Activated CD4-positive, alpha-beta memory T cell treated with anti-CD3 and anti-CD28 coated beads for 36 hours (primary cell): ENCODE results near the gene KCNQ5. TPM values are rescaled to one million over a fixed set of nuclear protein-coding genes. Genes with fewer than 3 reads are reported as not detected.

Experiments used
- CTCF ChIA-PET: fragments of 350-600 bp; sonication (Branson Sonifier 250); formaldehyde crosslinking; loops from one replicate; lab custom pipeline; 2021; ENCODE audit warnings: antibody characterized with exemption, inconsistent platforms; lab: Charles Lee
- POLR2A ChIA-PET: fragments of 350-600 bp; sonication (Branson Sonifier 250); formaldehyde crosslinking; loops from one replicate; lab custom pipeline; 2021; ENCODE audit warnings: antibody characterized with exemption; lab: Charles Lee
- DNase-seq: peaks from one replicate; pipeline ENCODE4 v3.0.0-alpha.2; 2020
- H3K27ac Mint-ChIP-seq: one replicate; pipeline ENCODE4 v1.8.0; 2021; ENCODE audit warnings: mixed read lengths
- H3K27me3 Mint-ChIP-seq: one replicate; pipeline ENCODE4 v1.8.0; 2021; ENCODE audit warnings: mixed read lengths
- H3K36me3 Mint-ChIP-seq: one replicate; pipeline ENCODE4 v1.8.0; 2021; ENCODE audit warnings: mixed read lengths
- H3K4me1 Mint-ChIP-seq: one replicate; pipeline ENCODE4 v1.8.0; 2021; ENCODE audit warnings: low read depth, mixed read lengths
- H3K4me3 Mint-ChIP-seq: one replicate; pipeline ENCODE4 v1.8.0; 2021; ENCODE audit warnings: mild to moderate bottlenecking, mixed read lengths
- H3K9me3 Mint-ChIP-seq: one replicate; pipeline ENCODE4 v1.8.0; 2021; ENCODE audit warnings: mixed read lengths
- intact Hi-C: fragments of 100-400 bp; cut with micrococcal nuclease; formaldehyde crosslinking; loops from one replicate; pipeline ENCODE4 v1.15.1; 2023
- total RNA-seq, 2 experiments: library from RNA; stranded (reverse); gene quantifications; one replicate each; pipeline ENCODE4 v1.2.3, GENCODE V29; 2021

KCNQ5 gene
- total RNA-seq, 2 experiments from 2014 or later: 4.5 to 5.2 TPM

GRCh38 chr6:73151732-73152131 is 529.9 kb downstream of the KCNQ5 start:
- no peaks in the 10 kb centered on the region for H3K27me3 Mint-ChIP-seq
- CTCF ChIA-PET: interaction anchor here (2.4 kb wide), 1 partner anchor 22 kb away, joined by 13 read pairs; no protein-coding TSS in a partner anchor
- peaks cover 3% of the 10 kb centered on the region for H3K9me3 Mint-ChIP-seq
- H3K4me1 Mint-ChIP-seq: no peaks in the 10 kb centered on the region
- no peak overlapping the region for H3K27ac Mint-ChIP-seq
- intact Hi-C loops: no loop called here
- H3K4me3 Mint-ChIP-seq: no peak overlapping the region
- POLR2A ChIA-PET: interaction anchor here (0.6 kb wide), 1 partner anchor 477 kb away, joined by 6 read pairs; no protein-coding TSS in a partner anchor
- peaks cover 2% of the 10 kb centered on the region for H3K36me3 Mint-ChIP-seq
- DNase-seq: no peak

- CTCF ChIA-PET: interaction anchor here (2.4 kb wide), 1 partner anchor 23 kb away, joined by 13 read pairs; no protein-coding TSS in a partner anchor
- no peak overlapping the region for H3K27ac Mint-ChIP-seq
- no peaks in the 10 kb centered on the region for H3K27me3 Mint-ChIP-seq
- no peak for DNase-seq
- POLR2A ChIA-PET: no interaction called here
- H3K36me3 Mint-ChIP-seq: peaks cover 2% of the 10 kb centered on the region
- H3K9me3 Mint-ChIP-seq: peaks cover 6% of the 10 kb centered on the region
- no peak overlapping the region for H3K4me3 Mint-ChIP-seq
- intact Hi-C loops: no loop called here
- H3K4me1 Mint-ChIP-seq: no peaks in the 10 kb centered on the region
Measured at GRCh38 chr6:73152556-73152955, 530.7 kb downstream of the KCNQ5 start.

DNA sequence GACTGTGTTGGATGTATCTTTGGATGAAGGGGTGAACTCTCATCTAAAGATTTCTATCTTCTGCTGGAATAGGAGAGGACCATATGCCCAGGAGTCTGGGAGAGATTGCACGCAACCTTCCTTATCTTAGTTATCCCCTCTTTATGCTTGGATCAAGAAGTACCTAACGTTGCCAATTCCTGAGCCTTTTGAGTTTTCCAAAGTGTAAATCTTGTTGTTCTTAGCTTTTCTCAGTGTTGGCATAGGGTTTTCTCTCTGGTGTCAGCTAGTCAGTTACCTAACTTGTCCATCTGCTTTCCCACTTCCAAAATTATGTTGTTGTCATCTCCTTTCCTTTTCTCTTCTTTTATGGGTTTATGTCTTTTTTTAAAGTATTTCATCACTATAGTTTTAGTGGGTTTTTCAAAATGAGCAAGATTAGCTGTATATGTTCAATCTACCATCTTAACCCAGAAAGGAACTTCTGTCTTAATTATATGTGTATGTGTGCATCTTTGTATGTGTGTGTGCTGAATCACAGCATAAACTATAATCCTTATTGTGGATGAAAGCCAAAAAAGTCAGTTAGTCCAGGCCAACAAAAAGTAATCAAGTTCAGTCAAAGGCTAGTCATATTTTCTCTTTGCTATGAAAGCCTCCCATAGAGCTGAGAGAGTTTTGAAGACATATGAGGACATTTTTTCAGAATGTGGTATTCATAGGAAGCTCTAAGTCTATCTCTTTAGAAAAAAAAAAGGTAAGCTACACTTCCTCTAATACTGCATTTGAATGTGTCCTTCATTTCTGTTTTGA is 531.3 kb downstream of the KCNQ5 start:
- Mint-ChIP-seq H3K27me3 (no peaks in the 10 kb centered on the region), H3K27ac (no peak overlapping the region), H3K9me3 (peaks cover 9% of the 10 kb centered on the region), H3K4me3 (no peak overlapping the region), H3K36me3 (peaks cover 2% of the 10 kb centered on the region), H3K4me1 (no peaks in the 10 kb centered on the region)
- intact Hi-C loops: no loop called here
- CTCF ChIA-PET: interaction anchor here (2.4 kb wide), 1 partner anchor 23 kb away, joined by 13 read pairs; no protein-coding TSS in a partner anchor
- POLR2A ChIA-PET: interaction anchor here (1.1 kb wide), 1 partner anchor 156 kb away, joined by 4 read pairs; no protein-coding TSS in a partner anchor
- DNase-seq: no peak

- intact Hi-C loops: no loop called here
- ChIA-PET CTCF (interaction anchor here (2.2 kb wide), 1 partner anchor 27 kb away, joined by 8 read pairs; no protein-coding TSS in a partner anchor), POLR2A (no interaction called here)
- Mint-ChIP-seq H3K27ac (no peak overlapping the region), H3K4me1 (no peaks in the 10 kb centered on the region), H3K9me3 (peaks cover 9% of the 10 kb centered on the region), H3K4me3 (no peak overlapping the region), H3K27me3 (no peaks in the 10 kb centered on the region), H3K36me3 (peaks cover 2% of the 10 kb centered on the region)
- DNase-seq: no peak
Measured at GRCh38 chr6:73156793-73157767, 535.2 kb downstream of the KCNQ5 start.

GRCh38 chr6:73157870-73158269 is 536.0 kb downstream of the KCNQ5 start:
- ChIA-PET POLR2A (no interaction called here), CTCF (interaction anchor here (2.2 kb wide), 1 partner anchor 28 kb away, joined by 8 read pairs; no protein-coding TSS in a partner anchor)
- peaks cover 9% of the 10 kb centered on the region for H3K9me3 Mint-ChIP-seq
- H3K4me3 Mint-ChIP-seq: no peak overlapping the region
- intact Hi-C loops: no loop called here
- DNase-seq: no peak
- H3K36me3 Mint-ChIP-seq: peaks cover 2% of the 10 kb centered on the region
- H3K4me1 Mint-ChIP-seq: no peaks in the 10 kb centered on the region
- no peak overlapping the region for H3K27ac Mint-ChIP-seq
- no peaks in the 10 kb centered on the region for H3K27me3 Mint-ChIP-seq

DNA sequence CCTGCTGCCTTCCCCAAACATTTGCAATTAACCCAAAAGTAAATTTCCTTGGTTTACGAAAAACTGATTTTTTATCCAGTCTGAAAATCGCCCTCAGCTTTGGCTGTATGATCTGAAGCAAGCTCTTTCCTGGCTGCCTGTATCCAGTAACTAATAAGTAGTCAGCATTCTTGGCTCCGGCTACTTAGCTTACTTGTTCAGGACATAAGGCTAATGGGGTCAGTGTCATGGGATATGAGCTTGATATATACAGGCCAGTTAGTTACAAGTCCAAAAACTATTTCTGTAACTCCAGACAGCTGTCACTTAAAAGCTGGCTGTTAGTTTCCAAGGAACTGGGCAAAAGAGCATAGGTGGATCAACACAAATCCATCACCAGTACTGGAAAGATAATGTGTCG is 547.2 kb downstream of the KCNQ5 start:
- Mint-ChIP-seq H3K27ac (no peak overlapping the region), H3K9me3 (no peaks in the 10 kb centered on the region), H3K4me1 (no peaks in the 10 kb centered on the region), H3K4me3 (no peak overlapping the region), H3K27me3 (no peaks in the 10 kb centered on the region), H3K36me3 (no peaks in the 10 kb centered on the region)
- intact Hi-C loops: no loop called here
- ChIA-PET POLR2A (no interaction called here), CTCF (interaction anchor here (1.2 kb wide), 1 partner anchor 39 kb away, joined by 4 read pairs; no protein-coding TSS in a partner anchor)
- DNase-seq: no peak

GRCh38 chr6:73169633-73170032 is 547.8 kb downstream of the KCNQ5 start:
- H3K9me3 Mint-ChIP-seq: no peaks in the 10 kb centered on the region
- H3K36me3 Mint-ChIP-seq: no peaks in the 10 kb centered on the region
- DNase-seq: no peak
- H3K27ac Mint-ChIP-seq: no peak overlapping the region
- no peaks in the 10 kb centered on the region for H3K27me3 Mint-ChIP-seq
- CTCF ChIA-PET: interaction anchor here (1.2 kb wide), 1 partner anchor 40 kb away, joined by 4 read pairs; no protein-coding TSS in a partner anchor
- H3K4me3 Mint-ChIP-seq: no peak overlapping the region
- intact Hi-C loops: no loop called here
- POLR2A ChIA-PET: no interaction called here
- H3K4me1 Mint-ChIP-seq: no peaks in the 10 kb centered on the region

GRCh38 chr6:73174646-73175045 is 552.8 kb downstream of the KCNQ5 start:
- intact Hi-C loops: no loop called here
- CTCF ChIA-PET: no interaction called here
- Mint-ChIP-seq H3K36me3 (no peaks in the 10 kb centered on the region), H3K4me1 (no peaks in the 10 kb centered on the region), H3K9me3 (no peaks in the 10 kb centered on the region), H3K4me3 (no peak overlapping the region), H3K27ac (no peak overlapping the region), H3K27me3 (no peaks in the 10 kb centered on the region)
- DNase-seq: no peak
- POLR2A ChIA-PET: no interaction called here

- Mint-ChIP-seq H3K36me3 (no peaks in the 10 kb centered on the region), H3K27me3 (no peaks in the 10 kb centered on the region), H3K27ac (no peak overlapping the region), H3K4me3 (no peak overlapping the region), H3K9me3 (no peaks in the 10 kb centered on the region), H3K4me1 (no peaks in the 10 kb centered on the region)
- ChIA-PET CTCF (interaction anchor here (1.6 kb wide), 1 partner anchor 43 kb away, joined by 4 read pairs; no protein-coding TSS in a partner anchor), POLR2A (no interaction called here)
- intact Hi-C loops: no loop called here
- DNase-seq: no peak
Measured at GRCh38 chr6:73176057-73176456, 554.2 kb downstream of the KCNQ5 start.

GRCh38 chr6:73177221-73177944 is 555.5 kb downstream of the KCNQ5 start:
- no peaks in the 10 kb centered on the region for H3K36me3 Mint-ChIP-seq
- ChIA-PET POLR2A (no interaction called here), CTCF (interaction anchor here (1.6 kb wide), 1 partner anchor 44 kb away, joined by 4 read pairs; no protein-coding TSS in a partner anchor)
- no peak overlapping the region for H3K27ac Mint-ChIP-seq
- intact Hi-C loops: no loop called here
- H3K4me3 Mint-ChIP-seq: no peak overlapping the region
- H3K27me3 Mint-ChIP-seq: no peaks in the 10 kb centered on the region
- no peaks in the 10 kb centered on the region for H3K4me1 Mint-ChIP-seq
- no peak for DNase-seq
- no peaks in the 10 kb centered on the region for H3K9me3 Mint-ChIP-seq

DNA sequence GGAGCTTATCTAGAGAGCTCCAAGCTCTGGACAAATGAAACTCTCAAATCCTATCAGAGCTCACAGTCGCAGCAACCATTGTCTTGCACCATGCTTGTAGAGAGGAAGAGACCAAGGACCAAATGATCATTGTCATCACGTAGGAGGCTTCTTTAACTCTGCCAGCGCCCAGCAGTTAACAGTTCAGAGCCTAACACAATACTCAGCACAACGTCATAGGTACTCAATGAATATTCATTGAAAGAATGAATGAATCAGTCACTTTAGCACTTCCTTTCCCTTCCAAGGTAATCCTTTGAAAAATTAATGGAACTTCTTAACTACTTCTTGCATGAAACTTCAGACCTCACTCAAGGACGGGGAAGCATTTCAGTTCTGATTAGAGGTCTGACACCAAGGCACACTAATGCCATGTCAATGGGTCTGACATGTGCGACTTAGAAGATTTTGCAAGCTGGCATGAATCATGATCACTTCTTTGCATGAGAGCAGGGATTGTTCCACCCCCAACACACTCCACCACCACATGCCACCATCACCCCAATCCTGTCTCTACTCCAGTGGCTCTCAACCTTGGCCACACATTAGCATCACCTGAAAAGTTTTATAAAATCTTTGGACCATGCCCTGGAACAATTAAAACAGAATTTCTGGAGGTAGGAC is 558.3 kb downstream of the KCNQ5 start:
- no peak for DNase-seq
- no peak overlapping the region for H3K4me3 Mint-ChIP-seq
- no peaks in the 10 kb centered on the region for H3K27me3 Mint-ChIP-seq
- H3K27ac Mint-ChIP-seq: no peak overlapping the region
- no peaks in the 10 kb centered on the region for H3K9me3 Mint-ChIP-seq
- ChIA-PET POLR2A (no interaction called here), CTCF (interaction anchor here (0.5 to 1.6 kb wide), 3 partner anchors 151 to 768 kb away, joined by 3 to 6 read pairs (median 3); no protein-coding TSS in a partner anchor)
- intact Hi-C loops: loop anchor here (2.0 to 5.0 kb wide), 4 partner anchors 49 to 1643 kb away; no protein-coding TSS in a partner anchor
- H3K36me3 Mint-ChIP-seq: no peaks in the 10 kb centered on the region
- no peaks in the 10 kb centered on the region for H3K4me1 Mint-ChIP-seq
